Stimulated activated CD4-positive, alpha-beta T cell treated with anti-CD3 and anti-CD28 coated beads, Interleukin-15, amount 100 ng/mL, for 1 hour (primary cell): ENCODE results near the gene GZMA.
"Not testable (repeated sequence)": the region's sequence is repeated elsewhere in the genome, so short reads cannot be mapped to it uniquely, and the experiment has no call there.

Source experiments
- DNase-seq, 2 donors: peaks; one replicate each; pipeline ENCODE4 v3.0.0-alpha.2; 2020; ENCODE audit warnings: low read depth in 1 of 2, low spot score in 1 of 2

Gene GZMA

GRCh38 chr5:55102348-55102747 is at the start of gene GZMA:
Gene GZMA (plus strand): TSS chr5:55102646. CDS start chr5:55102683, 37 bp downstream.
- DNase-seq, result no peak

- no peak for DNase-seq
These were observed 47.3 kb upstream of the GZMA start for GRCh38 chr5:55055183-55055582.

DNA sequence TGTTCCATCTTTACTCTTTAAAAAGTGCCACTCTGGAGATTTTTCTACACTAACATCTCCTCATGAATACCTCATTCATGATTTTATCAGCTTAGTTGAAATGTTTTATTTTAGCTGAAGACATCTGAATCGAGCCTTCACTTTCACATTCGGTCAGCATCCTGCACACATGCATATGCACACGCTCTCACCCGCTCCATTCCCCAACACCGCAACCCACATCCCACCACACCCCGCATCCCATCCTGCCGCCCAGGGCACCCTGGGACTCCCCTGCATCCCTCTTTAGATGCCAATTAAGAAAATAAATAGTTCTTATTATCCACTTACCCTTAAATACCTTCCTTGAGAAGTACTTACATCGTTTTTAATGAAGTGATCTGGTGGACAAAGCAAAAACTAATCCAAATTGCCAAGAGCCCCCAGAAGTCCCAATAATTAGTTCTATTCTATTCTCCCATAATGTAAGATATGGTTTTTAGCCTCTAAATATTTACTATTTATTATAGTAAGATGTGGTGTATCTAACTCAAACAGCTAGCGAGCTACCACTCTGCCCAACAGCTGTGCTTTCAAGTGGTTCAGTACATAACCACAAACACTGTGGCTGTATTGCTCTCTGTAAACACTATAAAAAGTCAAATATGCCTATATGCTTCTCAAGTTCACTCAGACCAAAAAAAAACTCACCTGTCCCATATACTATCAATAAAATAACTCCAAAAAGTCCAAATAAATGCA is 40.2 kb upstream of the GZMA start:
- DNase-seq, result no peak

DNA sequence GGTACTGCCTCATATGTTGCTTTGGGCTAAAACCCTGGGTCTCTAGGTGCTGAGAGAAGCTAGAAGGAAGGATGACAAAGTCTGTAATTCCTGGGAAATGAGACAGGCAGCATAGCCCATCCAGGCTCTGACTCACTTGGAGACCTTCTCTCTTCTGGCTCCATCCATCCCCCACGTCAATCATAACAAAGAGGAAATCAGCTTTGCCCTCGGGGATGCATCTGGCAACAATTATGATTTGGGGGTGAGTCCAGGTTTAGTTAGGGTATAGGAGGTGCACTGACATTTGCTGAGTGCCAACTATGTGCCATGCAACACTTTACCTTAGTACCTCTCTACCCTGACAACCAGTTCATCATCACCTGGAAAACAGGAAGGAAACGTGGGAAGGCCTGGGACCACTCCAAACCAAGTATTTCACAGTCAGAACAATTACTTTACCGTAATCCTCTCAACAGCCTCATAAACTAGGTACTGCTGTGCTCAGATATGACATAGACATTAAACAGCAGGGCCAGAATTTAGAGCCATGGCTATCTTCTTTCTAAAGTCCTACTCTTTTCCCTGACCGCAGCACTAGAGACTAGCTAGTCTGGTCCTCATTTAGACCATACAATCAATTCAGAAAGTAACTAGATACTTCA is 39.1 kb upstream of the GZMA start:
- no peak for DNase-seq

- DNase-seq, result no peak
These were observed 38.5 kb upstream of the GZMA start for GRCh38 chr5:55063899-55064298.

DNA sequence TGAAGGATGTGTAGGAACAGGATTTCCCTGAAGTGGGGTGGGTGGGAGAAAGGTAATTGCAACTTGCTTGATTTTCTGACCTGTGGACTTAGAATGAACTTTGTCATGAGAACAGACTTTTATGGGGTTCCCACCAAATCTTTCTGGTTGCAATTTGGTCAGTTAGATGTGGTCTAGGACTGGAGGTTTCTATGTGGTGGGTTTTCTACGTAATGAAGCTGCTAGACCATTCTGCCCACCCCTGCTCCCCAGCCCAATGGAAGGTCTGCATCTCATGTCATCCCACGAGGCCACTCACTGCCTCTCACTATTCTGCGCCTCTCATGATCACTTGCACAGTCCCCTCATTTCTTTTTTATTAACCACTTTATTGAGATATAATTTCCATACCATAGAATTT is 37.9 kb upstream of the GZMA start:
- DNase-seq, result no peak

- no peak for DNase-seq
These were observed 36.2 kb upstream of the GZMA start for GRCh38 chr5:55066277-55066676.

GRCh38 chr5:55070968-55071367 is 31.5 kb upstream of the GZMA start:
- no peak for DNase-seq

DNA sequence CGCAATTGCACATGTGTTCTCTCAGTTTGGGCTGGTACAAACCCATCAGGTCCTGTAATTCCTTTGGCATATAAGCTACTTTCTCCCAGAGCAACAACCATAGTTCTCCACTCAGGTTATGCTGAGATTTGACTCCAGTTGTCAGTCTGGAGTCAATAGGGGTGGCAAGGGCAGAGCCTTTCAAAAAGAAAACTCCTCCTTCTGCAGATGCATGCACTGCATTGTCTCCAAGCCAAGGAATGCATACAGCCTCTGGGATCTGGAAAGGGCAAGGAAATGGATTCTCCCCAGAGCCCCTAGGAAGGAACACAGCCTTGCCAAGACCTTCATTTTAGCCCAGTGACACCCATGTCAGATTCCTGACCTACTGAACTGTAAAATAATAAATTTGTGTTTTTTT is 31.0 kb upstream of the GZMA start:
- no peak for DNase-seq

DNA sequence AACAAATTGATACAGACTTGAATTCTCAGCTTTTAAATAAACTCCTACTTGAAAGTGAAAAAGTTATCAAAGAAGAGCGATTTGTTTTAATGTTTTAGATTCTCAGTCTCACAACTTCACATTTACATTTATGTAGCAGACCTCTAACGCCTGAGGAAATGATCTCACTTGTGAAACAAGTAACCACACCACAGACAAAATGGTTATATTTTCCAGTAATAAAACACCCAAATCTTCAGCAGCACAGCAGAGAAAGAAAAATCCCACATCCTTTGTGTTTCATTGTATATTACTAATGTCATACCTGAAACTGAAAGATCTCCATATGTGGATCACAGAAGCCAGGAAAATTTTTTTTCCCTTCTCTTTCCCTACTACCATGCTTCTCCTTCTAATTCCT is 29.8 kb upstream of the GZMA start:
- no peak for DNase-seq

- DNase-seq, result no peak
These were observed 29.2 kb upstream of the GZMA start for GRCh38 chr5:55073211-55073610.

DNA sequence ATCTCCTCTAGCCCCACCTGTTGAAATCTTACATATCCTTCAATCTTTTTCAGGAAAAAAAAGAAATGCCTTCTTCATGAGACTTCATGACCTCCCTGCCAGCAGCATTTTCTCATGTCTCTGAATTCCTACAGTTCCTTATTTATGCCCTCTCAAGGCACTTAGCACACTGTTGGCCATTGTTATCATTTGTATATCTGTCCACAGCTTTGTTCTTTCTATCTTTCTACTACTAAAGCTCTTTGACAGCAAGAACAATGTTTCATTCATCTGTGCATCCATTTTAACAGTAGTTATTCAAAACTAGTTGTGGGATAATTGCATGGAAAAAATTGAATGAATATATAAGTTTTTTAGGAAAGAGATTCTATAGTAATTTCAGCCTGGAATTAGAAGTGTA is 20.9 kb upstream of the GZMA start:
- no peak for DNase-seq

GRCh38 chr5:55089301-55089700 is 13.1 kb upstream of the GZMA start:
- not testable (repeated sequence) for DNase-seq

DNA sequence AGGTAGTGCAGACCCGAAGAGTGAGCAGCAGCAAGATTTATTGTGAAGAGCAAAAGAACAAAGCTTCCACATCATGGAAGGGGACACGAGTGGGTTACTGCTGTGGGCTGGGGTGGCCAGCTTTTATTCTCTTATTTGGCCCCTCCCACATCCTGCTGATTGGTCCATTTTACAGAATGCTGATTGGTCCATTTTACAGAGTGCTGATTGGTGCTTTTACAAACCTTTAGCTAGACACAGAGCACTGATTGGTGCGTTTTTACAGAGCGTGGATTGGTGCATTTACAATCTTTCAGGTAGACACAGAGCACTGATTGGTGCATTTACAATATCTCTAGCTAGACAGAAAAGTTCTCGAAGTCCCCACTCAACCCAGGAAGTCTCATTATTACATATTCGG is 11.4 kb upstream of the GZMA start:
- not testable (repeated sequence) for DNase-seq

DNA sequence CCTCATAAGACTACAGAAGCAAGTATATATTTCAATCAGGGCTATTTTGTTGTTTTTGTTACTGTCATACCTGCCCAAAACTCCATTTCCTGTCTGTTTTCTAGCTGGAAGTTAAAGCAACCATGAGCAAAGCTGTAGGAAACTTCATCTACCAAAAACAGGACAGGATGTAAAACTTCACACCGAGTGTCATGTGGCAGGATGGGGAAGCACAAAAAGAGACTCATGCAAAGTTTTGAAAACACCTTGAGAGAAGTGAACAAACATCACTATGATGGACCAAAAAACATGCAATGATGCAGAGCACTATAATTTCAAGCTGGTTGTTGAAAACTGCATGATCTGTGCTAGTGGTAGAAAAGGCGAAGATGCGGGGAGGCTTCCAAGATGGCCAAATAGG is 6.3 kb upstream of the GZMA start:
- DNase-seq, result no peak

DNA sequence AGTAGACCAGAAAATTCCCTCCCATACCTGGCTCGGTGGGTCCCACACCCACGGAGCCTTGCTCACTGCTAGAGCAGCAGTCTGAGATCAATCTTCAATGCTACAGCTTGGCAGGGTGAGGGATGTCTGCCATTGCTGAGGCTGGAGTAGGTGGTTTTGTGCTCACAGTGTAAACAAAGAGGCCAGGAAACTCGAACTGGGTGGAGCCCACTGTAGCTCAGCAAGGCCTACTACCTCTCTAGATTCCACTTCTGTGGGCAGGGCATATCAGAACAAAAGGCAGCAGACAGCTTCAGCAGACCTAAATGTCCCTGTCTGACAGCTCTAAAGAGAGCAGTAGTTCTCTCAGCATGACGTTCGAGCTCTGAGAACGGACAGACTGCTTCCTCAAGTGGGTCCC is 5.6 kb upstream of the GZMA start:
- DNase-seq, result peak in 1 of 2 donors; percentile 10

- DNase-seq, result not testable (repeated sequence)
These were observed 1.3 kb upstream of the GZMA start for GRCh38 chr5:55101148-55101547.

DNA sequence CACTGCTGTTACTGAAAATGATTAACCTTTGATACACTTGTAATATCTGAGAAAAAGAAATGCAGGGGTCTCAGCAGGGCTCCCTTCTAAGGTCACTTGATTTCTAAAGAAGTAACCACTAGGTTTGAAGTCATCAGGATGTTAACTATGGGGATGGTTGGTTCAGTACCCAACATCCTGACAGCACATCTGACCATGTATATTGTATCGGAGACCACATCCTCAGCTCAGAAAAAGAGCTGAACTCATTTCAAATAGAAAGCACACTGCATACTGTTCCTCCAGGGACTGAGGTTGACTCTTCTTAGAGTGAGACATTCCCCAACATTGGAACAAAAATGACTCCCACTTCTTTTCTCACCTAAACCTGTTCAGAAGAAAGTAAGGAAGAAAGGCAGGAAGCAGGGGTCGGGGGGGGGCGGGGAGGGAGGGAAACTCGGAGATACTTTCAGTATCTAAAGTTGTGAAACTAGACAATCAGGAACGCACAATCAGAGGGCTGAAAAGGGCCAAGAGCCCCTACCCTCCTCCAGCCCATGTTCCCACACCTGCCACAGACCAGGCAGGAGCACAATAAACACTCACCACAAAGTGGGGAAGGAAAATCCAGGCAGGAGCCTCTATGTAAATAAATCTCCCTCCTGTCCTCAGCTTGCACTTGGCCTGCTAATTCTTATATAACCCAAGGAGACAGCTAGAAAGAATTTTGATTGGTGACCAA is 730 bp upstream of the GZMA start:
- DNase-seq, result no peak

GRCh38 chr5:55104036-55104772 is 1.8 kb downstream of the GZMA start:
- DNase-seq, result no peak

- no peak for DNase-seq
These were observed 2.7 kb downstream of the GZMA start for GRCh38 chr5:55104946-55105701.

GRCh38 chr5:55105976-55106375 is 3.5 kb downstream of the GZMA start:
- DNase-seq, result not testable (repeated sequence)
